ENCODE measurements around the gene TRIM67. TPM values are rescaled to one million over a fixed set of nuclear protein-coding genes. Genes with fewer than 3 reads are reported as not detected.

Gene TRIM67
- total RNA-seq, 1 experiment from 2014 or later: 0.06 TPM

GRCh38 chr1:231232870-231233734 is 71.2 kb downstream of the TRIM67 start:
- H3K27me3 ChIP-seq (replicated peaks; ENCODE audit: insufficient read depth, low read depth, low read length, poor library complexity): no peaks in the 10 kb centered on the region
- ChIA-PET POLR2A (ENCODE audit: low non-redundant PET) (no interaction called here), CTCF (no interaction called here)
- TF ChIP-seq, protein P1, sequence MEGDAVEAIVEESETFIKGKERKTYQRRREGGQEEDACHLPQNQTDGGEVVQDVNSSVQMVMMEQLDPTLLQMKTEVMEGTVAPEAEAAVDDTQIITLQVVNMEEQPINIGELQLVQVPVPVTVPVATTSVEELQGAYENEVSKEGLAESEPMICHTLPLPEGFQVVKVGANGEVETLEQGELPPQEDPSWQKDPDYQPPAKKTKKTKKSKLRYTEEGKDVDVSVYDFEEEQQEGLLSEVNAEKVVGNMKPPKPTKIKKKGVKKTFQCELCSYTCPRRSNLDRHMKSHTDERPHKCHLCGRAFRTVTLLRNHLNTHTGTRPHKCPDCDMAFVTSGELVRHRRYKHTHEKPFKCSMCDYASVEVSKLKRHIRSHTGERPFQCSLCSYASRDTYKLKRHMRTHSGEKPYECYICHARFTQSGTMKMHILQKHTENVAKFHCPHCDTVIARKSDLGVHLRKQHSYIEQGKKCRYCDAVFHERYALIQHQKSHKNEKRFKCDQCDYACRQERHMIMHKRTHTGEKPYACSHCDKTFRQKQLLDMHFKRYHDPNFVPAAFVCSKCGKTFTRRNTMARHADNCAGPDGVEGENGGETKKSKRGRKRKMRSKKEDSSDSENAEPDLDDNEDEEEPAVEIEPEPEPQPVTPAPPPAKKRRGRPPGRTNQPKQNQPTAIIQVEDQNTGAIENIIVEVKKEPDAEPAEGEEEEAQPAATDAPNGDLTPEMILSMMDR (conservative IDR thresholded peaks at IDR 0.05; ENCODE audit: low read depth, low read length): no peak
- no peak for TF ChIP-seq EZH2 (IDR thresholded peaks at IDR 0.05; ENCODE audit: borderline replicate concordance, low read depth, low read length, poor library complexity, severe bottlenecking)
- H3K27ac ChIP-seq (ENCODE audit: low read depth, low read length, poor library complexity, severe bottlenecking): no peak overlapping the region
- no TSS peak for BruUV-seq (replicated peaks)
- H3K9me3 ChIP-seq (ENCODE audit: low read depth, low read length, poor library complexity, severe bottlenecking): no peaks in the 10 kb centered on the region
- DNase-seq (ENCODE audit: low spot score): no peak
- no peak overlapping the region for H3K4me3 ChIP-seq (ENCODE audit: low read depth, low read length, poor library complexity, severe bottlenecking)
- intact Hi-C loops (cut with micrococcal nuclease; ENCODE audit: unreplicated experiment): no loop called here
- no peaks in the 10 kb centered on the region for H3K4me1 ChIP-seq (ENCODE audit: insufficient read depth, low read length, poor library complexity, severe bottlenecking)
- peaks cover 17% of the 10 kb centered on the region for H3K36me3 ChIP-seq (ENCODE audit: insufficient read depth, low read length, poor library complexity, severe bottlenecking)

GRCh38 chr1:231233735-231234417 is 72.0 kb downstream of the TRIM67 start:
- Histone ChIP-seq H3K27me3 (replicated peaks; ENCODE audit: insufficient read depth, low read depth, low read length, poor library complexity) (no peaks in the 10 kb centered on the region), H3K36me3 (ENCODE audit: insufficient read depth, low read length, poor library complexity, severe bottlenecking) (peaks cover 24% of the 10 kb centered on the region), H3K9me3 (ENCODE audit: low read depth, low read length, poor library complexity, severe bottlenecking) (no peaks in the 10 kb centered on the region), H3K27ac (ENCODE audit: low read depth, low read length, poor library complexity, severe bottlenecking) (no peak overlapping the region), H3K4me3 (ENCODE audit: low read depth, low read length, poor library complexity, severe bottlenecking) (no peak overlapping the region), H3K4me1 (ENCODE audit: insufficient read depth, low read length, poor library complexity, severe bottlenecking) (no peaks in the 10 kb centered on the region)
- no TSS peak for BruUV-seq (replicated peaks)
- TF ChIP-seq, protein P1 (conservative IDR thresholded peaks at IDR 0.05; ENCODE audit: low read depth, low read length): no peak
- TF ChIP-seq EZH2 (IDR thresholded peaks at IDR 0.05; ENCODE audit: borderline replicate concordance, low read depth, low read length, poor library complexity, severe bottlenecking): no peak
- intact Hi-C loops (cut with micrococcal nuclease; ENCODE audit: unreplicated experiment): no loop called here
- POLR2A ChIA-PET (ENCODE audit: low non-redundant PET): no interaction called here
- no peak for DNase-seq (ENCODE audit: low spot score)
- CTCF ChIA-PET: no interaction called here

- POLR2A ChIA-PET (ENCODE audit: low non-redundant PET): no interaction called here
- H3K4me1 ChIP-seq (ENCODE audit: insufficient read depth, low read length, poor library complexity, severe bottlenecking): no peaks in the 10 kb centered on the region
- DNase-seq (ENCODE audit: low spot score): no peak
- intact Hi-C loops (cut with micrococcal nuclease; ENCODE audit: unreplicated experiment): no loop called here
- H3K36me3 ChIP-seq (ENCODE audit: insufficient read depth, low read length, poor library complexity, severe bottlenecking): peaks cover 27% of the 10 kb centered on the region
- H3K4me3 ChIP-seq (ENCODE audit: low read depth, low read length, poor library complexity, severe bottlenecking): no peak overlapping the region
- no TSS peak for BruUV-seq (replicated peaks)
- TF ChIP-seq, protein P1 (conservative IDR thresholded peaks at IDR 0.05; ENCODE audit: low read depth, low read length): no peak
- no peak for TF ChIP-seq EZH2 (IDR thresholded peaks at IDR 0.05; ENCODE audit: borderline replicate concordance, low read depth, low read length, poor library complexity, severe bottlenecking)
- CTCF ChIA-PET: no interaction called here
- no peaks in the 10 kb centered on the region for H3K27me3 ChIP-seq (replicated peaks; ENCODE audit: insufficient read depth, low read depth, low read length, poor library complexity)
- H3K27ac ChIP-seq (ENCODE audit: low read depth, low read length, poor library complexity, severe bottlenecking): no peak overlapping the region
- H3K9me3 ChIP-seq (ENCODE audit: low read depth, low read length, poor library complexity, severe bottlenecking): no peaks in the 10 kb centered on the region
Measured at GRCh38 chr1:231234506-231234905, 72.6 kb downstream of the TRIM67 start.

All from A673 (cell line).